SK-N-SH (cell line): ENCODE results near the gene SIGLEC1. TPM values are rescaled to one million over a fixed set of nuclear protein-coding genes. Genes with fewer than 3 reads are reported as not detected.

Experiments used
- CTCF ChIA-PET: fragments of 300-600, 350-600 bp; formaldehyde crosslinking; extraction: SDS; loops from one replicate; lab custom pipeline; 2021; lab: Yijun Ruan, JAX
- POLR2A ChIA-PET: fragments of 350-600 bp; sonication (Branson Sonifier 250); formaldehyde crosslinking; extraction: SDS; loops from one replicate; lab custom pipeline; 2020; ENCODE audit warnings: antibody characterized with exemption, inconsistent platforms; lab: Yijun Ruan, JAX
- DNase-seq: peaks from one replicate; pipeline ENCODE4 v3.0.0; 2012
- H2AFZ ChIP-seq: fragments of 200-600 bp; sonication (generic); 2 replicates; pipeline ENCODE4 v1.8.1; 2016; ENCODE audit warnings: antibody characterized with exemption, mild to moderate bottlenecking, low read depth
- H3F3A ChIP-seq: fragments of 200-600 bp; sonication (generic); replicated peaks from 2 replicates; pipeline ENCODE3; 2016; ENCODE audit warnings: antibody characterized with exemption, mild to moderate bottlenecking; ENCODE audit not compliant: insufficient read depth
- H3K27ac ChIP-seq, 2 experiments: fragments of 200-500 bp in 1 of 2; fragments of 200-600 bp in 1 of 2; sonication (Bioruptor generic) in 1 of 2; sonication (generic), shearing (Covaris generic) in 1 of 2; 2 replicates each; pipeline versions ENCODE4 v1.5.1 to v1.6.1; 2014 to 2016; ENCODE audit warnings: low read depth in 2 of 2, inconsistent platforms in 1 of 2, low read length in 1 of 2, mild to moderate bottlenecking in 1 of 2, mixed read lengths in 1 of 2
- H3K27me3 ChIP-seq: fragments of 200-600 bp; sonication (generic), shearing (Covaris generic); 2 replicates; pipeline ENCODE4 v1.6.1; 2016; ENCODE audit warnings: mixed run types; ENCODE audit not compliant: insufficient read depth
- H3K36me3 ChIP-seq, 2 experiments: fragments of 200-500 bp in 1 of 2; fragments of 200-600 bp in 1 of 2; sonication (Bioruptor generic) in 1 of 2; sonication (generic) in 1 of 2; replicated peaks in 1 of 2; 2 replicates each; pipeline versions ENCODE3 to v1.5.1; 2014 to 2016; ENCODE audit warnings: low read length in 1 of 2, mild to moderate bottlenecking in 1 of 2; ENCODE audit not compliant: insufficient read depth in 2 of 2, control insufficient read depth in 1 of 2
- H3K4me1 ChIP-seq, 2 experiments: fragments of 200-500 bp in 1 of 2; fragments of 200-600 bp in 1 of 2; sonication (Bioruptor generic) in 1 of 2; sonication (generic), shearing (Covaris generic) in 1 of 2; 2 replicates each; pipeline versions ENCODE4 v1.5.1 to v1.6.1; 2014 to 2016; ENCODE audit warnings: low read depth in 1 of 2, low read length in 1 of 2, mixed run types in 1 of 2; ENCODE audit not compliant: insufficient read depth in 2 of 2, control insufficient read depth in 1 of 2
- H3K4me2 ChIP-seq: fragments of 200-600 bp; sonication (generic), shearing (Covaris generic); 2 replicates; pipeline ENCODE4 v1.6.1; 2017; ENCODE audit warnings: mixed run types
- H3K4me3 ChIP-seq, 2 experiments: fragments of 200-500 bp in 1 of 2; fragments of 200-600 bp in 1 of 2; sonication (Bioruptor generic) in 1 of 2; sonication (generic), shearing (Covaris generic) in 1 of 2; 2 replicates each; pipeline versions ENCODE4 v1.5.1 to v1.8.1; 2014 to 2016; ENCODE audit warnings: low read depth in 2 of 2, inconsistent platforms in 1 of 2, low read length in 1 of 2, mild to moderate bottlenecking in 1 of 2, mixed read lengths in 1 of 2, moderate library complexity in 1 of 2
- H3K79me2 ChIP-seq: fragments of 200-600 bp; sonication (generic); 2 replicates; pipeline ENCODE4 v1.8.1; 2017; ENCODE audit warnings: mild to moderate bottlenecking; ENCODE audit not compliant: insufficient read depth
- H3K9ac ChIP-seq: fragments of 200-600 bp; sonication (generic); 2 replicates; pipeline ENCODE4 v1.6.1; 2017; ENCODE audit warnings: mixed run types
- H3K9me2 ChIP-seq: fragments of 200-600 bp; sonication (generic); 2 replicates; pipeline ENCODE4 v1.6.1; 2017; ENCODE audit warnings: mixed run types
- H3K9me3 ChIP-seq: fragments of 200-600 bp; sonication (generic); 2 replicates; pipeline ENCODE4 v1.6.1; 2017; ENCODE audit warnings: mixed run types, mild to moderate bottlenecking, moderate library complexity
- H4K20me1 ChIP-seq: fragments of 200-600 bp; sonication (generic); 2 replicates; pipeline ENCODE4 v1.6.1; 2017; ENCODE audit warnings: mild to moderate bottlenecking, mixed run types; ENCODE audit not compliant: insufficient read depth
- FOSL2 ChIP-seq: IDR thresholded peaks from 2 replicates; pipeline ENCODE4 v1.4.0; 2012; ENCODE audit warnings: low read depth, mild to moderate bottlenecking, moderate library complexity, borderline replicate concordance
- GABPA ChIP-seq: IDR thresholded peaks from 2 replicates; pipeline ENCODE4 v1.4.0; 2012; ENCODE audit warnings: low read depth, mild to moderate bottlenecking
- SMC3 ChIP-seq: IDR thresholded peaks from 2 replicates; pipeline ENCODE4 v1.6.1; 2012; ENCODE audit warnings: low read depth, low read length, improper control_type of control experiment
- TAF1 ChIP-seq: IDR thresholded peaks from 2 replicates; pipeline ENCODE4 v1.6.1; 2012; ENCODE audit warnings: low read depth, mild to moderate bottlenecking, low read length, moderate library complexity, borderline replicate concordance
- WGBS: methylation state at CpG from one replicate; pipeline ENCODE4 v1.1.6; 2017; ENCODE audit warnings: low lambda C conversion rate; 5-methylcytosine and 5-hydroxymethylcytosine counted together
- polyA plus RNA-seq, 3 experiments: library from polyadenylated mRNA; depleted of rRNA; stranded (reverse); fragments of >200 nt; gene quantifications; 2 replicates each; pipeline ENCODE4 v1.2.3, GENCODE V29; 2012
- TF ChIP-seq, protein P1 (sequence below): fragments of 150-350 bp; IDR thresholded peaks from 2 replicates; pipeline ENCODE4 v1.6.1; 2017; ENCODE audit warnings: antibody characterized with exemption, low read length, low read depth, borderline replicate concordance
- TF ChIP-seq, protein P2 (sequence below): IDR thresholded peaks from 2 replicates; pipeline ENCODE4 v1.4.0; 2012; ENCODE audit warnings: low read depth, borderline replicate concordance
- TF ChIP-seq, protein P3 (sequence below): IDR thresholded peaks from 2 replicates; pipeline ENCODE4 v1.4.0; 2012; ENCODE audit warnings: low read depth, borderline replicate concordance

The SIGLEC1 gene
- polyA plus RNA-seq, 1 of the 3 experiments (the other 2 are of a cell fraction), result not detected

DNA sequence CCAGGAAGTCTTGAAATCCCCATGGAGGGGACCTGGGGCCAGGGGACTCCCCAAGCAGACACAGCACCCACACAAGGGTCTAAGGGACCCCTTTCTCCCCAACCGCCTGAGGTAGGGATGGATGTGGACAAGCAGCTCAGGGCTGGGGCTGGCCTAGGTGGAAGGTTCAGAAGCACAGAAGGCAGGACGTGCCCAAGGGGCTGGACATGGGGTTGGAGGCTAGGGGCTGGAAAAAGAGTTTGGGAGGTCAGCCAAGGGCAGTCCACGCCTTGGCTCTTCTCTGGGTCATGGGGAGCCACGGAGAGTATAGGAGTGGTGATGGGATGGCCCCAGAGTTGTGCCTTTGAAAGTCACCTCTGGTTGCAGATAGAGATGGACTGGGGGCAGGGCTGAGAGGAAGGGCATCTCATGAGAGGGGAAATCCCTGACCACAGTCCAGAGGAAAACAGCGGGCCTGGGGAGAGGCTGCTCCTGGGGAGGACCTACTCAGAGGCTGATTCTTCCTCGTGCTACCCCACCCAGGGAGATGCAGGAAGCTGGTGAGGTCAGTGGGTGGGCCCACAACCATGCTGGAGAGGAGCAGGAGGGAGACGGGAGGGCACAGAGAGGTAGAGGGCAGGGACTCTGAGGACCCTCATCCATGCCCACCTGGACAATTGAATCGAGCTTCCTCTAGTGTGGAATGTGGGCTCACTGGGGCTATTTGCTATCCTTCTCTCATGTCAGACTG is 17.6 kb upstream of the SIGLEC1 start (continued):
- no peak for TF ChIP-seq GABPA

DNA sequence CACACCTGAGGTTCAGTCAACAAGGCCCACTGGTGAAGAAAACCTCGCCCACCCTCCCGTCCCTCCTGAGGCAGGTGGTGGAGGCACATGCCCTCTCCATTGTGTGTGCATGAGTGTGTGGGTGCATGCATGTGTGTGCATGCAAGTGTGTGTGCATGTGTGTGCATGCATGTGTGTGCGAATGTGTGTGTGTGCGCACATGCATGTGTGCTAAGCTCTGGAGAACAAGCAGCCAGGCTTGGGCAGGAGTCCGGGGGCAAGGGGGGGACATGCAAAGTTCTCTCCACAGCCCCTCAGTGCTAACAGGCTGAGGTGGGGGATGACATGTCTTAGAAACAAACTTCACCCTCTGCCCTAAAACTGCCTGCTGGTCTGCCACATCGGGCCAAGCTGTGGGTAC is 17.0 kb upstream of the SIGLEC1 start:
- 57% methylated on average over 6 of the region's 6 CpGs for WGBS
- CTCF ChIA-PET, result interaction anchor here (1.5 to 4.7 kb wide), 4 partner anchors 18 to 40 kb away, joined by 5 to 20 read pairs (median 6); no protein-coding TSS in a partner anchor
- no peaks in the 10 kb centered on the region for H3F3A ChIP-seq
- peaks cover 40% of the 10 kb centered on the region for H3K27me3 ChIP-seq
- no peaks in the 10 kb centered on the region; a peak in 1 of 4 replicates for H3K4me1 ChIP-seq
- no peaks in the 10 kb centered on the region for H3K9me3 ChIP-seq
- no peaks in the 10 kb centered on the region for H3K79me2 ChIP-seq
- H3K36me3 ChIP-seq, result no peaks in the 10 kb centered on the region
- no peak overlapping the region for H3K4me3 ChIP-seq
- no peaks in the 10 kb centered on the region for H4K20me1 ChIP-seq
- no peak overlapping the region for H2AFZ ChIP-seq
- DNase-seq, result no peak
- H3K4me2 ChIP-seq, result no peak overlapping the region
- H3K27ac ChIP-seq, result no peak overlapping the region
- no peaks in the 10 kb centered on the region for H3K9me2 ChIP-seq
- no peak overlapping the region for H3K9ac ChIP-seq
- TF ChIP-seq FOSL2, result no peak
- POLR2A ChIA-PET, result no interaction called here

DNA sequence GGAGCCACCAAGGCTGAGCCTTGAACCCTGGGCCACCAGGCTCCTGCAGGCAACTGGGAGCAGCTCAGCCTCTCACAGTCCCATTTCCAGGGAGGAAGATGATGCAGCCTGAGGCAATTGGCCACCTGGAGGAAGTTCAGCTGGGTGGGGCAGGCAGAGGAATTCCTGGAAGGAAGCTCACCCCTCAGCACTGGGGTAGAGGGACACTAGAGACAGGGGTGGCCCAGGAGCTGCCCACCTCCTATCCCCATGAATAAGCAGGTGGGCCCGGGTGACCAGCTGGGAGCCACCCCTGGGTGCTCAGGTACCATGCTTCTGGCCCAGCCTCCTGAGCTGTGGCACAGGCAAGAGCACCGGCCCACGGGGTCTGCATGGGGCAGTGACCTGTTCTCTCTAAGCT is 16.5 kb upstream of the SIGLEC1 start:
- peak; percentile 8 for DNase-seq
- Histone ChIP-seq H3F3A (no peaks in the 10 kb centered on the region), H3K9me2 (no peaks in the 10 kb centered on the region), H3K4me2 (no peak overlapping the region), H3K36me3 (no peaks in the 10 kb centered on the region)
- 47% methylated on average over 3 of the region's 3 CpGs for WGBS
- TF ChIP-seq TAF1 (no peak), SMC3 (no peak)
- TF ChIP-seq, protein P1, sequence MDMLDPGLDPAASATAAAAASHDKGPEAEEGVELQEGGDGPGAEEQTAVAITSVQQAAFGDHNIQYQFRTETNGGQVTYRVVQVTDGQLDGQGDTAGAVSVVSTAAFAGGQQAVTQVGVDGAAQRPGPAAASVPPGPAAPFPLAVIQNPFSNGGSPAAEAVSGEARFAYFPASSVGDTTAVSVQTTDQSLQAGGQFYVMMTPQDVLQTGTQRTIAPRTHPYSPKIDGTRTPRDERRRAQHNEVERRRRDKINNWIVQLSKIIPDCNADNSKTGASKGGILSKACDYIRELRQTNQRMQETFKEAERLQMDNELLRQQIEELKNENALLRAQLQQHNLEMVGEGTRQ, result no peak
- TF ChIP-seq, protein P2, sequence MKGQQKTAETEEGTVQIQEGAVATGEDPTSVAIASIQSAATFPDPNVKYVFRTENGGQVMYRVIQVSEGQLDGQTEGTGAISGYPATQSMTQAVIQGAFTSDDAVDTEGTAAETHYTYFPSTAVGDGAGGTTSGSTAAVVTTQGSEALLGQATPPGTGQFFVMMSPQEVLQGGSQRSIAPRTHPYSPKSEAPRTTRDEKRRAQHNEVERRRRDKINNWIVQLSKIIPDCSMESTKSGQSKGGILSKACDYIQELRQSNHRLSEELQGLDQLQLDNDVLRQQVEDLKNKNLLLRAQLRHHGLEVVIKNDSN, result no peak
- TF ChIP-seq, protein P3, sequence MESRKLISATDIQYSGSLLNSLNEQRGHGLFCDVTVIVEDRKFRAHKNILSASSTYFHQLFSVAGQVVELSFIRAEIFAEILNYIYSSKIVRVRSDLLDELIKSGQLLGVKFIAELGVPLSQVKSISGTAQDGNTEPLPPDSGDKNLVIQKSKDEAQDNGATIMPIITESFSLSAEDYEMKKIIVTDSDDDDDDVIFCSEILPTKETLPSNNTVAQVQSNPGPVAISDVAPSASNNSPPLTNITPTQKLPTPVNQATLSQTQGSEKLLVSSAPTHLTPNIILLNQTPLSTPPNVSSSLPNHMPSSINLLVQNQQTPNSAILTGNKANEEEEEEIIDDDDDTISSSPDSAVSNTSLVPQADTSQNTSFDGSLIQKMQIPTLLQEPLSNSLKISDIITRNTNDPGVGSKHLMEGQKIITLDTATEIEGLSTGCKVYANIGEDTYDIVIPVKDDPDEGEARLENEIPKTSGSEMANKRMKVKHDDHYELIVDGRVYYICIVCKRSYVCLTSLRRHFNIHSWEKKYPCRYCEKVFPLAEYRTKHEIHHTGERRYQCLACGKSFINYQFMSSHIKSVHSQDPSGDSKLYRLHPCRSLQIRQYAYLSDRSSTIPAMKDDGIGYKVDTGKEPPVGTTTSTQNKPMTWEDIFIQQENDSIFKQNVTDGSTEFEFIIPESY, result no peak
- TF ChIP-seq, all 33 proteins: peak for 0
- Histone ChIP-seq H3K9ac (no peak overlapping the region), H3K9me3 (no peaks in the 10 kb centered on the region), H3K4me1 (no peaks in the 10 kb centered on the region; a peak in 1 of 4 replicates), H3K79me2 (no peaks in the 10 kb centered on the region), H3K27me3 (peaks cover 40% of the 10 kb centered on the region), H3K4me3 (no peak overlapping the region), H3K27ac (no peak overlapping the region), H2AFZ (no peak overlapping the region), H4K20me1 (no peaks in the 10 kb centered on the region)
- ChIA-PET POLR2A (no interaction called here), CTCF (interaction anchor here (1.5 to 4.7 kb wide), 3 partner anchors 18 to 40 kb away, joined by 5 to 20 read pairs (median 7); no protein-coding TSS in a partner anchor)
